IPS-20b (cell line): ENCODE data around the gene CALM3.

ENCODE experiments used
- H3K27ac ChIP-seq: one replicate; pipeline ENCODE4 v1.5.1; 2013; ENCODE audit warnings: low read length
- H3K27me3 ChIP-seq: 2 replicates; pipeline ENCODE4 v1.6.1; 2013; ENCODE audit warnings: mild to moderate bottlenecking, low read length, inconsistent platforms; ENCODE audit not compliant: insufficient read depth
- H3K36me3 ChIP-seq: 2 replicates; pipeline ENCODE4 v1.6.1; 2013; ENCODE audit warnings: low read depth, mild to moderate bottlenecking, inconsistent platforms, low read length, moderate library complexity; ENCODE audit not compliant: insufficient read depth
- H3K4me1 ChIP-seq: 2 replicates; pipeline ENCODE4 v1.6.1; 2013; ENCODE audit warnings: mild to moderate bottlenecking, control low read depth, inconsistent platforms, low read length, moderate library complexity; ENCODE audit not compliant: insufficient read depth
- H3K4me3 ChIP-seq: 2 replicates; pipeline ENCODE4 v1.5.1; 2013; ENCODE audit warnings: mild to moderate bottlenecking, low read length, inconsistent platforms
- H3K9ac ChIP-seq: 2 replicates; pipeline ENCODE4 v1.6.1; 2013; ENCODE audit warnings: low read depth, mild to moderate bottlenecking, inconsistent platforms, low read length, moderate library complexity
- H3K9me3 ChIP-seq: 2 replicates; pipeline ENCODE4 v1.6.1; 2013; ENCODE audit warnings: mild to moderate bottlenecking, low read depth, low read length, inconsistent platforms; ENCODE audit not compliant: insufficient read depth

CALM3 gene

DNA sequence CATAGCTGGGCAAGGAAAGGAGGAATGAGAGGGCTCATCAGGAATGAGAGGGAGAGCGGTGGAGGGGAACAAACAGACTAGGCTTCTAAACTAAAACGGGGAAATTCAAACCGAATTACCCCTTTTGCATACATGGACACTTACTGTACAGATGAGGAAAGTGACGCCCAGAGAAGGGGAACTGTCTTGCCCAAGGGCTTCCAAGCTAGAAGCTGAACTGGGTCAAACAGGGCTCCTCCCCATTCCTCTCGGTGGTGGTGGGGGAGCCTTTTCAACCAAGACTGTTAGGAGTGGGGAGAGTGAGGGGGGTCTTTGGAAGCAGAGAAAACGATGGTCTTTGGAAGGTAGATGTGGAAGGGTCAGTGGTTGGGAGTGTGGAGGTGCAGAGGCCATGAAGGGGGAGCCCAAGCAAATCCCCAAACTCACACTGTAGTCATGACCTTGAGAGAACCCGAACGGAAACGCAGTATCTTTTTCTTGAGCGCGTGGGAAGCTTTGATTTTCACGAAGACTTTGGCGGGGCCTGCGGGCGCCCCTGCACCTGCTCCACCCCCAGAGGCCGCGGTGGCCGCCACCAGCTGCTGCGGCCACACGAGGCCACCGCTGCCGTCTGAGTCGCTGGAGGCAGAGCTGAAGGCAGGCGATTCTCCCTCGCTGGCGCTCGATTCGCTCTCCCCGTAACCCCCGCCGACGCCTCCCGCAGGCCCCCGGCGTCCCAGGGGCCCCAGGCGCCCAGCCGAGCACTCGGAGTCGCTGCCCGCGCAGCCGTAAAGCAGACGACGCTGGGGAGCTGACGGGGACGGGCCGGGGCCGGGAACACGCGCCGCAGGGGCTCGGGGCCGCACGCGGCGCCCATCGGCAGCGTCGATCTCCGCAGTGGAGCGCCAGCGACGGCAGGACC lies 47.2 kb downstream of the CALM3 start:
- Histone ChIP-seq H3K27ac (no peak overlapping the region), H3K9ac (no peak overlapping the region), H3K4me3 (no peak overlapping the region; the same call in 1 of the 2 replicates), H3K27me3 (peaks cover 69% of the 10 kb centered on the region), H3K9me3 (no peaks in the 10 kb centered on the region), H3K4me1 (no peaks in the 10 kb centered on the region), H3K36me3 (no peaks in the 10 kb centered on the region)

DNA sequence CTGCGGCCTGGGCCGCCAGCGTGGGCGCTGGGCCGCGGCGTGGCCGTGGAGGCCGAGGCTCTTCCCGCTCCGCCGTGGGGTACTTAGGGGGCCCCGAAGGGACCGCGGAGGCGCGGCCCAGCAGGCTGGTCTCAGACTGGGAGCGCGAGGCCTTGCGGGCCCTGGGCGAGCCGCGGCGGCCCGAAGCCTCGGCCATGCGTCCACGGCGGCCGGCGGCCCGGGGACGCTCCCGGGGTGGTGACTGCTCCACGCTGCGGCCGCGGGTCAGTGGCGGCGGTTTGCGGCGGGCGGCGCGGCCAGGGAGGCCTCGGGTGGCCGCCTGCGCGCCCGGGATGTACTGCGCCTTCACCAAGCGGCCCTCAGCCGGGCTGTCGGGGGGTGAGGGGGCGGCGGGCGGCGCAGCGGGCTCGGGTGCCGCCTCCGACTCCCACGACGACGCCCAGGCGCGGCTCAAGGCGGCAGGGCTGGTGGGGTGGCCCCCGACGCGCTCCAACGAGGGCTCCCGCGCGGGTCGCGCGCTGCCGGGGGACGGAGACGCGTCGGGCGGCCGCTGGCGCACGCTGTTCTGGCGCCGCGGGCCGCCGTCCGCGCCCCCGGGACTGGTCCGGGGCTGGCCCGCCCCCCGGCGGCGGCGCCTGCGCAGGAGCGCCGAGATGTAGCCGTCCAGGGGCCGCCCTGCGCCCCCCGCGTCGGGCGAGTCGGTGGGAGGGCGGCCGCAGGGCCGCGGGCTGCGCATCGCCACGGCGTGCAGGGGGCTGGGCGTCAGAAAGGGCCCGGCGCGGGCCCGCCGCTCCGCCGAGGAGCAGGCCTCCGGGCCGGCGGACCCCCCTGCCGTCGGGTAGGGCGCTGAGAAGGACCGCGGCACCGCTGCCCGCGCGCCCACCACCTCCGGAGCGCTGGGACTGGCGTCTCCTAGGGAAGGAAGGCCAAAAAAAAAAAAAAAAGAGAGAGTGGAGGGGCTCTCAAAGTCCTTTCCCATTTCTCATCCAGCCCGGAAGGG lies 48.1 kb downstream of the CALM3 start:
- peaks cover 69% of the 10 kb centered on the region for H3K27me3 ChIP-seq
- no peak overlapping the region; the same call in 1 of the 2 replicates for H3K4me3 ChIP-seq
- no peak overlapping the region for H3K27ac ChIP-seq
- H3K9me3 ChIP-seq = no peaks in the 10 kb centered on the region
- no peak overlapping the region for H3K9ac ChIP-seq
- no peaks in the 10 kb centered on the region for H3K36me3 ChIP-seq
- H3K4me1 ChIP-seq = no peaks in the 10 kb centered on the region; the same call in 1 of the 2 replicates

DNA sequence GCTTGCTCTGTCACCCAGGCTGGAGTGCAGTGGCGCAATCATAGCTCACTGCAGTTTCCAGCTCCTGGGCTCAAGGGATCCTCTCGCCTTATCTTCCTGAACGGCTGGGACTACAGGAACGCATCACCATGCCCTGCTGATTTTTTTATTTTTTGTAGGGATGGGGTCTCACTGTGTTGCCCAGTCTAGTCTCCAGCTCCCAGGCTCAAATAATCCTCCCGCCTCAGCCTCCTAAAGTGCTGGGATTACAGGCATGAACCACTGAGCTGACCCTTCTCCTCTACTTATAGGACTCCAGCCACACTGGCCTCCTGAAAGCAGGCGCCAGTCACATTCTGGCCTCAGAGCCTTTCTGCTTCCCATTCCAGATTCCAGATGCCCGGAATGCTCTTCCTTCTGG lies 49.3 kb downstream of the CALM3 start:
- Histone ChIP-seq H3K9ac (no peak overlapping the region), H3K27ac (no peak overlapping the region), H3K9me3 (no peaks in the 10 kb centered on the region), H3K4me1 (peaks cover 3% of the 10 kb centered on the region; the same call in 1 of the 2 replicates), H3K36me3 (no peaks in the 10 kb centered on the region), H3K4me3 (no peak overlapping the region), H3K27me3 (peaks cover 57% of the 10 kb centered on the region)

DNA sequence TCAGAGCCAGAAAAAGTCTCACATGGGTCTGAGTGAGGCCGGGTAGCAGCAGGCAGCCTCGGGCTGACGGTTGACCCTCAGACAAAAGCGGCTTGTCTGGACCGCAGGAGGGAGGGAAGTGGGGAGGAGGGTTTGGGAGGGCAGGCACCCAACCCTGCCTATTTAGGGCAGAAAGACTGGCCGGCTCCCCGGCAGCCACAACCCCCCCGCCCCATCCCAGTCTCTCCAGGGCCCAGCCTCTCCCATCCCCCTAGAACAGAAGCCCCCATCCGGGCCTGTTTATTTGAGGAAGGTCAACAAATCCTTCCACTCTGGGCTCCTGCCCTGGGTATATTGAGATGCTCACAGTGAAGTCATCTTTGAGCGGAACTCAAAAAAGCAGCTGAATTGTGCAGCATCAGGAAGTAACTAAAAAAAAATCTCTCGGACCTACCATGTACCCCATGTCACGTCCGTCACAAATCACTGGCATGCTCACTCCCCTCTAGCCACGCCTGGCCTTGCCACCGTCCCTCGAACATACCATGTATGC lies 53.6 kb downstream of the CALM3 start:
- peaks cover 9% of the 10 kb centered on the region; the same call in 1 of the 2 replicates for H3K4me1 ChIP-seq
- H3K9ac ChIP-seq = no peak overlapping the region; the same call in 1 of the 2 replicates
- no peaks in the 10 kb centered on the region for H3K9me3 ChIP-seq
- H3K27me3 ChIP-seq = peaks cover 37% of the 10 kb centered on the region
- no peak overlapping the region for H3K4me3 ChIP-seq
- H3K36me3 ChIP-seq = no peaks in the 10 kb centered on the region
- no peak overlapping the region for H3K27ac ChIP-seq

DNA sequence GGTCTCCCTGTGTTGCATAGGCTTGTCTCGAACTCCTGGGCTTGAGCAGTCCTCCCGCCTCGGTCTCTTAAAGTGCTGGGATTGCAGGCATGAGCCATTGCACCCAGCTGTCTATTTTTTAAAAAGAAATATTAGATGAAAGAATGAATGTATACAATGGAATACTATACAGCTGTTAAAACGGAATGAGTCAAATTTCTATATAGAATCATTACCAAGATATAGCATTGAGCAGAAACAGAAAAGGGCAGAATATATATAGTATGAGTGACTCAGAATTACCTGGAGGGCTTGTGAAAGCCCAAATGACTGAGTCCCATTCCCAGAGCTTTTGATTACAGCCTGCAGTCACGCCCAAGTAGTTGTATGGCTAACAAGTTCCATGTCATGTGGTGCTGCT lies 55.4 kb downstream of the CALM3 start:
- Histone ChIP-seq H3K27ac (no peak overlapping the region), H3K9me3 (no peaks in the 10 kb centered on the region), H3K36me3 (no peaks in the 10 kb centered on the region), H3K4me1 (peaks cover 16% of the 10 kb centered on the region; the same call in 1 of the 2 replicates), H3K4me3 (no peak overlapping the region), H3K27me3 (peaks cover 31% of the 10 kb centered on the region), H3K9ac (no peak overlapping the region)

DNA sequence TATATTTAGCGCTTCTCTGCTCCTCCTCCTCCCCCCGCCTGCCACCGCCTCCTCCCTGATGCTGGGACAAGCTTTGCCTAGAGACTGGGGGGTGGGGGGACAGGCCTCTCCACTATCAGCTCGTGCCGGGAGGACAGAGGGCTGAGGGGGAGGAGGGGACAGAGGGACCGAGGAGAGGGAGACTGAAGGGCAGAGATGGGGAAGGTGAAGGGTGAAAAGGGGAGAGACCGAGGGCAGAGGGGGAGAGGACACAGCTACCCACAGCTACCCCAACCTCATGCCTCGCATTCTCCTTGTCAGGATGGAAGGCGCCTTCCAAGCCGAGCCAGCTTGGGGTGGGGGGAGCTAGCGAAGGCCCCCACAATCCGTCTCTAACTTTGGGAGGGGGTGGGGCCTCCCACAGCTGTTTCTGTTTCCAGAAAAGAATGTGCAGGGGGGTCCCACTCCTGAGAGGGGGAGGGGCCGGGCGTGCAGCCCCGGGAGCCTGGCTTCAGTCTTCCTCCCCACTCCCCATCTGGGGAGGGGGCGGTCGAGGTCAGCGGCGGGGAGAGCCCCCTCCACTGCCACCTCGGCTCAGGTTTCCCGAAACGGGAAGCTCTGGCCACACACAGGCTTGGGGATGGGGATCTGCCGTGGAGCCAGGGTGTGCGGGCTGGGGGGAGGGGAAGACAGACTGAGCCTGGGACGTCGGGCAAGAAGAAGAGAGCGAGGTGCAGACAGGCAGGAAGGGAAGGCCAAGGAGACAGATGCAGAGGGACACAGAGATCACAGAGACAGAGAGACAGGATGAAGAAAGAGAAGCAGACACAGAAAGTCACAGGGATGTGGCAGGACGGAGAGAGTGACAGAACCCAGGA lies 58.2 kb downstream of the CALM3 start:
- peak overlapping the region; percentile 69 for H3K4me3 ChIP-seq
- peaks cover 31% of the 10 kb centered on the region for H3K27me3 ChIP-seq
- H3K27ac ChIP-seq = no peak overlapping the region
- H3K4me1 ChIP-seq = peaks cover 20% of the 10 kb centered on the region; the same call in 1 of the 2 replicates
- H3K36me3 ChIP-seq = no peaks in the 10 kb centered on the region
- no peaks in the 10 kb centered on the region for H3K9me3 ChIP-seq
- H3K9ac ChIP-seq = peak overlapping the region; percentile 24; the same call in 1 of the 2 replicates

DNA sequence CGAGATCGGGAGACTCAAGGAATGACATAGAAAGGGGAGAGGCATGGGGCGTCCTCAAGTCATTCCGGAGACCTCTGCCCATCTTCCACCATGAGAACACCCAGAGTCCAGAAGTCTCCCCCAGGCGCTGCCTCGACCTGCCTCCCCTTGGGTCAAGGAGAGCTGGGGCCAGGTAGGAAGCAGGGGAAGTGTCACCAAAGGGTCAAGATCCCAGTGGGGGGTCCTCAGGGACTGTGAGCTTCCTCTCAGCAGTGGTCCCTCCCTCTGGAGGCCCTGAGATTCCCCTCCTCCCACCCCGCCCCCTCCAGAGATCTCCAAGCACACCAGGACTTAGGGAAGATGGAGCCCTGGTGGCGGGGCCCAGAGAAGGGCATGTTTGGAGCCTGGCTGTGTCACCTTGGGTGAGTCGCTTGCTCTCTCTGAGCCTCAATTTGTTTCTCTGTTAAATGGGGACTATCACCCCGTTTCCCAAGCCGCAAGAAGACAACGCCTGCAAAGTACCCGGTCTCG lies 58.9 kb downstream of the CALM3 start:
- Histone ChIP-seq H3K27me3 (peaks cover 31% of the 10 kb centered on the region), H3K36me3 (no peaks in the 10 kb centered on the region), H3K4me3 (peak overlapping the region; percentile 69), H3K27ac (no peak overlapping the region), H3K9me3 (no peaks in the 10 kb centered on the region), H3K4me1 (peaks cover 16% of the 10 kb centered on the region; the same call in 1 of the 2 replicates), H3K9ac (peak overlapping the region; percentile 24; the same call in 1 of the 2 replicates)
